GM19397 (cell line): ENCODE results near the gene GBP2.
A peak's percentile ranks its signal among the peaks of the same experiment; 100 is the strongest.

Source experiments
- ATAC-seq: cut with Tn5 transposase; IDR thresholded peaks from one replicate; pipeline ENCODE4 v1.9.1; 2021; ENCODE audit warnings: mild to moderate bottlenecking, moderate library complexity; ENCODE audit not compliant: unreplicated experiment

Gene GBP2

GRCh38 chr1:89065079-89065868 lies 60.6 kb downstream of the GBP2 start, which contains the start of gene GBP1:
TSS of gene GBP1 (minus strand) at chr1:89065208. CDS start at chr1:89063234, 1,974 bp downstream.
- peak; percentile 60 for ATAC-seq

- ATAC-seq: peak; percentile 35
These were observed 61.3 kb downstream of the GBP2 start for GRCh38 chr1:89064632-89065031.

- no peak for ATAC-seq
These were observed 62.8 kb downstream of the GBP2 start for GRCh38 chr1:89063094-89063493.

- no peak for ATAC-seq
These were observed 65.8 kb downstream of the GBP2 start for GRCh38 chr1:89060091-89060490.
